OCI-LY3 (cell line): ENCODE measurements around the gene SBNO2.
A peak's percentile ranks its signal among the peaks of the same experiment; 100 is the strongest.

Experiments
- H2AFZ ChIP-seq: fragments of 200-600, 300-600 bp; shearing (Covaris generic); 2 replicates; pipeline ENCODE4 v1.6.0; 2014; ENCODE audit warnings: antibody characterized with exemption, low read depth, low read length
- H3K27ac ChIP-seq: fragments of 200-600, 300-600 bp; sonication (generic); 2 replicates; pipeline ENCODE4 v1.5.1; 2014; ENCODE audit warnings: mild to moderate bottlenecking, low read length, moderate library complexity, mixed read lengths
- H3K27me3 ChIP-seq: fragments of 200-600, 300-600 bp; sonication (generic); 2 replicates; pipeline ENCODE4 v1.6.1; 2014; ENCODE audit warnings: low read depth, low read length, mixed read lengths
- H3K36me3 ChIP-seq: fragments of 200-600, 300-600 bp; sonication (generic); replicated peaks from 2 replicates; pipeline ENCODE3; 2014; ENCODE audit warnings: low read depth, low read length, mixed read lengths
- H3K4me1 ChIP-seq: fragments of 300-600, 200-600 bp; sonication (generic); 2 replicates; pipeline ENCODE4 v1.6.1; 2014; ENCODE audit warnings: low read length, mixed read lengths
- H3K4me2 ChIP-seq: fragments of 200-600, 300-600 bp; sonication (generic); 2 replicates; pipeline ENCODE4 v1.6.1; 2014; ENCODE audit warnings: low read length, mixed read lengths
- H3K4me3 ChIP-seq: fragments of 300-600, 200-600 bp; sonication (generic); 2 replicates; pipeline ENCODE4 v1.5.1; 2014; ENCODE audit warnings: antibody characterized with exemption, mild to moderate bottlenecking, low read length, moderate library complexity
- H3K79me2 ChIP-seq: fragments of 300-600, 200-600 bp; shearing (Covaris generic); 2 replicates; pipeline ENCODE4 v1.6.1; 2014; ENCODE audit warnings: mild to moderate bottlenecking, low read length, mixed read lengths
- H3K9ac ChIP-seq: fragments of 300-600, 200-600 bp; shearing (Covaris generic); 2 replicates; pipeline ENCODE4 v1.6.0; 2014; ENCODE audit warnings: mild to moderate bottlenecking, low read length, moderate library complexity
- H3K9me3 ChIP-seq: fragments of 200-600, 300-600 bp; shearing (Covaris generic); 2 replicates; pipeline ENCODE4 v1.6.1; 2014; ENCODE audit warnings: low read length, mixed read lengths; ENCODE audit not compliant: insufficient read depth
- H4K20me1 ChIP-seq: fragments of 200-600, 300-600 bp; sonication (generic); 2 replicates; pipeline ENCODE4 v1.6.1; 2016; ENCODE audit warnings: low read length, mixed read lengths; ENCODE audit not compliant: insufficient read depth
- EZH2phosphoT487 ChIP-seq: fragments of 200-600 bp; shearing (Covaris generic); IDR thresholded peaks from 2 replicates; pipeline ENCODE4 v1.6.1; 2018; ENCODE audit warnings: antibody characterized with exemption, mixed run types, low read depth
- TF ChIP-seq, protein P1 (sequence below): fragments of 200-600, 300-600 bp; sonication (generic); IDR thresholded peaks from 2 replicates; pipeline ENCODE4 v1.5.1; 2014; ENCODE audit warnings: antibody characterized with exemption, low read length, low read depth

The SBNO2 gene

GRCh38 chr19:1068009-1069001 lies 105.8 kb downstream of the SBNO2 start:
- H3K4me2 ChIP-seq = peak overlapping the region; percentile 98
- H3K27ac ChIP-seq = peak overlapping the region; percentile 77
- H3K4me1 ChIP-seq = peaks cover 25% of the 10 kb centered on the region
- no peaks in the 10 kb centered on the region for H3K9me3 ChIP-seq
- TF ChIP-seq, protein P1, sequence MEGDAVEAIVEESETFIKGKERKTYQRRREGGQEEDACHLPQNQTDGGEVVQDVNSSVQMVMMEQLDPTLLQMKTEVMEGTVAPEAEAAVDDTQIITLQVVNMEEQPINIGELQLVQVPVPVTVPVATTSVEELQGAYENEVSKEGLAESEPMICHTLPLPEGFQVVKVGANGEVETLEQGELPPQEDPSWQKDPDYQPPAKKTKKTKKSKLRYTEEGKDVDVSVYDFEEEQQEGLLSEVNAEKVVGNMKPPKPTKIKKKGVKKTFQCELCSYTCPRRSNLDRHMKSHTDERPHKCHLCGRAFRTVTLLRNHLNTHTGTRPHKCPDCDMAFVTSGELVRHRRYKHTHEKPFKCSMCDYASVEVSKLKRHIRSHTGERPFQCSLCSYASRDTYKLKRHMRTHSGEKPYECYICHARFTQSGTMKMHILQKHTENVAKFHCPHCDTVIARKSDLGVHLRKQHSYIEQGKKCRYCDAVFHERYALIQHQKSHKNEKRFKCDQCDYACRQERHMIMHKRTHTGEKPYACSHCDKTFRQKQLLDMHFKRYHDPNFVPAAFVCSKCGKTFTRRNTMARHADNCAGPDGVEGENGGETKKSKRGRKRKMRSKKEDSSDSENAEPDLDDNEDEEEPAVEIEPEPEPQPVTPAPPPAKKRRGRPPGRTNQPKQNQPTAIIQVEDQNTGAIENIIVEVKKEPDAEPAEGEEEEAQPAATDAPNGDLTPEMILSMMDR = no peak
- no peak for TF ChIP-seq EZH2phosphoT487
- H3K79me2 ChIP-seq = peaks cover 31% of the 10 kb centered on the region
- peak overlapping the region; percentile 93 for H3K9ac ChIP-seq
- H3K36me3 ChIP-seq = peaks cover 14% of the 10 kb centered on the region
- peak overlapping the region; percentile 95 for H3K4me3 ChIP-seq
- no peaks in the 10 kb centered on the region for H3K27me3 ChIP-seq
- H4K20me1 ChIP-seq = no peaks in the 10 kb centered on the region
- H2AFZ ChIP-seq = no peak overlapping the region; the same call in 1 of the 2 replicates

- H3K4me3 ChIP-seq = peak overlapping the region; percentile 95
- H3K27me3 ChIP-seq = no peaks in the 10 kb centered on the region
- H4K20me1 ChIP-seq = no peaks in the 10 kb centered on the region
- no peak overlapping the region for H2AFZ ChIP-seq
- TF ChIP-seq, protein P1 = no peak
- no peak for TF ChIP-seq EZH2phosphoT487
- peaks cover 31% of the 10 kb centered on the region for H3K79me2 ChIP-seq
- peaks cover 25% of the 10 kb centered on the region for H3K4me1 ChIP-seq
- peak overlapping the region; percentile 77 for H3K27ac ChIP-seq
- H3K36me3 ChIP-seq = peaks cover 15% of the 10 kb centered on the region
- H3K4me2 ChIP-seq = peak overlapping the region; percentile 98
- peak overlapping the region; percentile 93 for H3K9ac ChIP-seq
- H3K9me3 ChIP-seq = no peaks in the 10 kb centered on the region
Observed at GRCh38 chr19:1067341-1067957, 106.6 kb downstream of the SBNO2 start.

- Histone ChIP-seq H3K4me1 (peaks cover 25% of the 10 kb centered on the region), H3K27ac (peak within 1 kb of the TSS; percentile 77), H2AFZ (no peak within 1 kb of the TSS), H3K9ac (peak within 1 kb of the TSS; percentile 93), H3K4me3 (peak within 1 kb of the TSS; percentile 95), H3K79me2 (peaks cover 31% of the 10 kb centered on the region), H3K4me2 (peak within 1 kb of the TSS; percentile 98), H3K36me3 (peaks cover 15% of the 10 kb centered on the region), H3K9me3 (no peaks in the 10 kb centered on the region), H3K27me3 (no peaks in the 10 kb centered on the region), H4K20me1 (no peaks in the 10 kb centered on the region)
- TF ChIP-seq, protein P1 = no peak
- TF ChIP-seq EZH2phosphoT487 = no peak
Observed at GRCh38 chr19:1066748-1067340, 107.2 kb downstream of the SBNO2 start, which contains the start of gene ARHGAP45. ARHGAP45 (plus strand) TSS chr19:1067167; CDS start chr19:1067406, 239 bp downstream.
